ENCODE data around the gene NUP43.
"Not testable (repeated sequence)": the region's sequence is repeated elsewhere in the genome, so short reads cannot be mapped to it uniquely, and the experiment has no call there.

The NUP43 gene

GRCh38 chr6:149691201-149691600, 55.1 kb downstream of the NUP43 start:
- no peak for DNase-seq (ENCODE audit: low spot score)

- DNase-seq (ENCODE audit: low spot score), result no peak
These were observed 60.1 kb downstream of the NUP43 start for GRCh38 chr6:149686230-149686629.

DNA sequence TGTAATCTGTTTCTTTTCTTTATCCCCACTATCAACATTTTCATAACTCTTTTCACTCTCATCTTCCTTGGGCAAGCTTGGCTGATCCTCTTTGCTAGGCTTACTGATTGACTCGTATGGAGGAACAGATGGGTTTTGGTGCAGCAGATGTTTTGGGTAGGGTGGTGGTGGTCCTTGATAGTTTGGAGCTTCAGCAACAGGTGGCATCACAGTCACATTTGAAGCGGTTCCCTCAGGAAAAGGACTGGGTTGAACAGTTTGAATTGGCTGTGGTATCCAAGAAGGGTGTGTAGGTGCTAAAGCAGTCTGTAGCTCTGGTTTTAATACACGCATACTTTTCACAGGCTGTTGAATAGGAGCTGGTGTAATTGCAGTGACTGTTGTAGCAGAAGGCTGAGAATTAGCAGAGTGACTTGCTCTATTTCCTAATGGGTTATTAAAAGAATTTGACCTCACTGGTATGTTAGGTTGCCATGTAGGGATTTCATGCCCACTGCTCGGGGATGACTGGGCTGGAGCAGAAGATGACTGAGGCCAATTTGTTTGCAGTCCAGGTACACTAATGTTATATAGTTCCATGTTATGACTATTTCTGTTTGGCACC, 63.0 kb downstream of the NUP43 start:
- DNase-seq (ENCODE audit: low spot score), result no peak

GRCh38 chr6:149681845-149682244, 64.5 kb downstream of the NUP43 start:
- not testable (repeated sequence) for DNase-seq (ENCODE audit: low spot score)

DNA sequence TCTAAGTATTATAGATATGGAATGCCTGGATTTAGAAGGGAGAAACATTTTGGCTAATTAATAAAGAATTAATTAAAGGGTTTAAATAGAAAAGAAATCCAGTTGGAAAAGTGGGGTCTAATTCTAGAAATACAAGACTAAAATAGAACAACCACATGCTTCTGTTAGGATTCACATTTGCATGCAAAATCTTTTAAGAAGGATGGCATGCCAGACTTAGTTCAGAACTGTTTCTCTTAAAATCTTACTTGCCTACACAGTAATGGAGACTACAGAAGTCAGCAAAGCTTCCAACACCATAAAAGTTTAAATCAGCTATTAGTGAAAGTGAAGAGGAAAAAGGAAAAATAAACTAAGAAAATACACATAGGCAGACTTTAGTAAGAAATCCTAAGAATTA, 65.1 kb downstream of the NUP43 start:
- DNase-seq (ENCODE audit: low spot score), result no peak

DNA sequence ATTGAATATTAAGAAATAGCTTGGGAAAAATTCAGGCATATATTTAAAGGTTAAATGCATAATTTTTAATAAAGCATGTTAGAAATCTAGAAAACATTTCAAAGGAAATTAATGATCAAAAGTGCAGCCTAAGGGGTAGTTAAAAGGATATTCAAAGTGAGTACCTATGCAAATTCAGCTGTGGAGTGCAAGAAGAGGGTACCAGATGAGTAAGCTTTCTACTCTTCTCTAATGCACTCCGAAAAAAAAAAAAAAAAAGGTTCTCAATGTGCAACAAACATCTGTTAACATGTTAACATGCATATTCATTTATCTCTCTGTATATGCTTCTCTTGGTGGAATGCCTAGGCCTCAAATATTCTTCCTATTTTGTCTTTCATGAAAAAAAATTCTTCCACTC, 65.8 kb downstream of the NUP43 start:
- no peak for DNase-seq (ENCODE audit: low spot score)

Data from HuH-7 (cell line).